ENCODE results near the gene GPC5. TPM values are rescaled to one million over a fixed set of nuclear protein-coding genes. Genes with fewer than 3 reads are reported as not detected.

The GPC5 gene
- total and polyA plus RNA-seq, 2 experiments from 2014 or later = 0.32 TPM; not detected in 1

- H3K9ac ChIP-seq = no peak overlapping the region
- no peak overlapping the region for H2AFZ ChIP-seq
- no peaks in the 10 kb centered on the region for H3F3A ChIP-seq (ENCODE audit: insufficient read depth)
- no peak overlapping the region for H3K4me2 ChIP-seq (ENCODE audit: unreplicated experiment)
- H3K9me2 ChIP-seq (ENCODE audit: insufficient read depth) = no peaks in the 10 kb centered on the region
- no peaks in the 10 kb centered on the region for H3K79me2 ChIP-seq (ENCODE audit: insufficient read depth)
- 10 to 14% methylated on average over 5 of the region's 5 CpGs for WGBS, 2 experiments (ENCODE audit: low coverage in 1 of 2, low lambda C conversion rate in 2 of 2, missing lambda C conversion rate in 2 of 2)
- no peaks in the 10 kb centered on the region for H4K20me1 ChIP-seq (ENCODE audit: insufficient read depth)
- no peak for DNase-seq
- in situ Hi-C loops (cut with MboI) = no loop called here
- TF ChIP-seq EZH2phosphoT487 (IDR thresholded peaks at IDR 0.05; ENCODE audit: insufficient read depth, low read depth) (no peak), EZH2 (IDR thresholded peaks at IDR 0.05; ENCODE audit: insufficient read depth, poor library complexity, severe bottlenecking) (no peak)
- H3K9me3 ChIP-seq (ENCODE audit: low read depth) = no peaks in the 10 kb centered on the region
- no peak overlapping the region for H3K27ac ChIP-seq
- H3K4me1 ChIP-seq (ENCODE audit: insufficient read depth) = no peaks in the 10 kb centered on the region
- H3K36me3 ChIP-seq (ENCODE audit: low read depth) = no peaks in the 10 kb centered on the region
- H3K4me3 ChIP-seq = no peak overlapping the region
- H3K27me3 ChIP-seq (replicated peaks; ENCODE audit: insufficient read depth) = no peaks in the 10 kb centered on the region
Measured at GRCh38 chr13:91557328-91558090, 159.1 kb downstream of the GPC5 start.

GRCh38 chr13:91563799-91564198, 165.4 kb downstream of the GPC5 start:
- Histone ChIP-seq H2AFZ (no peak overlapping the region), H3K9me2 (ENCODE audit: insufficient read depth) (no peaks in the 10 kb centered on the region), H3K4me1 (ENCODE audit: insufficient read depth) (no peaks in the 10 kb centered on the region), H4K20me1 (ENCODE audit: insufficient read depth) (no peaks in the 10 kb centered on the region), H3K9ac (no peak overlapping the region), H3K36me3 (ENCODE audit: low read depth) (no peaks in the 10 kb centered on the region), H3K4me2 (ENCODE audit: unreplicated experiment) (no peak overlapping the region), H3F3A (ENCODE audit: insufficient read depth) (no peaks in the 10 kb centered on the region), H3K4me3 (no peak overlapping the region), H3K27me3 (replicated peaks; ENCODE audit: insufficient read depth) (no peaks in the 10 kb centered on the region), H3K27ac (no peak overlapping the region), H3K9me3 (ENCODE audit: low read depth) (no peaks in the 10 kb centered on the region), H3K79me2 (ENCODE audit: insufficient read depth) (no peaks in the 10 kb centered on the region)
- TF ChIP-seq EZH2 (IDR thresholded peaks at IDR 0.05; ENCODE audit: insufficient read depth, poor library complexity, severe bottlenecking) (no peak), EZH2phosphoT487 (IDR thresholded peaks at IDR 0.05; ENCODE audit: insufficient read depth, low read depth) (no peak)
- WGBS, 2 experiments (ENCODE audit: low coverage in 1 of 2, low lambda C conversion rate in 2 of 2, missing lambda C conversion rate in 2 of 2) = 7 to 22% methylated on average over 5 of the region's 5 CpGs
- in situ Hi-C loops (cut with MboI) = no loop called here
- DNase-seq = no peak

GRCh38 chr13:91564396-91564795, 166.0 kb downstream of the GPC5 start:
- no peaks in the 10 kb centered on the region for H3K36me3 ChIP-seq (ENCODE audit: low read depth)
- H3K4me1 ChIP-seq (ENCODE audit: insufficient read depth) = no peaks in the 10 kb centered on the region
- H3K9me3 ChIP-seq (ENCODE audit: low read depth) = no peaks in the 10 kb centered on the region
- 0 to 4% methylated on average over 4 of the region's 4 CpGs for WGBS, 2 experiments (ENCODE audit: low coverage in 1 of 2, low lambda C conversion rate in 2 of 2, missing lambda C conversion rate in 2 of 2)
- H3K79me2 ChIP-seq (ENCODE audit: insufficient read depth) = no peaks in the 10 kb centered on the region
- no peak overlapping the region for H3K27ac ChIP-seq
- DNase-seq = no peak
- H3F3A ChIP-seq (ENCODE audit: insufficient read depth) = no peaks in the 10 kb centered on the region
- H3K4me3 ChIP-seq = no peak overlapping the region
- in situ Hi-C loops (cut with MboI) = no loop called here
- H3K4me2 ChIP-seq (ENCODE audit: unreplicated experiment) = no peak overlapping the region
- H3K27me3 ChIP-seq (replicated peaks; ENCODE audit: insufficient read depth) = no peaks in the 10 kb centered on the region
- no peak overlapping the region for H3K9ac ChIP-seq
- no peaks in the 10 kb centered on the region for H3K9me2 ChIP-seq (ENCODE audit: insufficient read depth)
- TF ChIP-seq EZH2phosphoT487 (IDR thresholded peaks at IDR 0.05; ENCODE audit: insufficient read depth, low read depth) (no peak), EZH2 (IDR thresholded peaks at IDR 0.05; ENCODE audit: insufficient read depth, poor library complexity, severe bottlenecking) (no peak)
- no peak overlapping the region for H2AFZ ChIP-seq
- H4K20me1 ChIP-seq (ENCODE audit: insufficient read depth) = no peaks in the 10 kb centered on the region

GRCh38 chr13:91565296-91565695, 166.9 kb downstream of the GPC5 start:
- DNase-seq = no peak
- Histone ChIP-seq H3K4me2 (ENCODE audit: unreplicated experiment) (no peak overlapping the region), H3K36me3 (ENCODE audit: low read depth) (no peaks in the 10 kb centered on the region), H3K4me3 (no peak overlapping the region), H3K4me1 (ENCODE audit: insufficient read depth) (no peaks in the 10 kb centered on the region), H3K27ac (no peak overlapping the region), H2AFZ (no peak overlapping the region), H3K9me2 (ENCODE audit: insufficient read depth) (no peaks in the 10 kb centered on the region), H3K9ac (no peak overlapping the region), H4K20me1 (ENCODE audit: insufficient read depth) (no peaks in the 10 kb centered on the region), H3F3A (ENCODE audit: insufficient read depth) (no peaks in the 10 kb centered on the region), H3K79me2 (ENCODE audit: insufficient read depth) (no peaks in the 10 kb centered on the region), H3K9me3 (ENCODE audit: low read depth) (no peaks in the 10 kb centered on the region), H3K27me3 (replicated peaks; ENCODE audit: insufficient read depth) (no peaks in the 10 kb centered on the region)
- TF ChIP-seq EZH2 (IDR thresholded peaks at IDR 0.05; ENCODE audit: insufficient read depth, poor library complexity, severe bottlenecking) (no peak), EZH2phosphoT487 (IDR thresholded peaks at IDR 0.05; ENCODE audit: insufficient read depth, low read depth) (no peak)
- in situ Hi-C loops (cut with MboI) = no loop called here
- 58 to 64% methylated on average over 5 of the region's 5 CpGs for WGBS, 2 experiments (ENCODE audit: low coverage in 1 of 2, low lambda C conversion rate in 2 of 2, missing lambda C conversion rate in 2 of 2)

All from GM23248 (cell line).